GM19468 (cell line): ENCODE measurements around the gene RB1.

Experiments
- ATAC-seq: cut with Tn5 transposase; IDR thresholded peaks from one replicate; pipeline ENCODE4 v1.9.1; 2021; ENCODE audit warnings: mild to moderate bottlenecking, moderate library complexity, moderate number of reproducible peaks; ENCODE audit not compliant: unreplicated experiment; ENCODE audit errors: extremely low read depth

The RB1 gene

GRCh38 chr13:48488995-48489394 lies 185.4 kb downstream of the RB1 start:
- ATAC-seq, result no peak

- ATAC-seq, result no peak
Measured at GRCh38 chr13:48489666-48490065, 186.1 kb downstream of the RB1 start.

- ATAC-seq, result no peak
Measured at GRCh38 chr13:48490241-48490640, 186.7 kb downstream of the RB1 start.

GRCh38 chr13:48491423-48492095 lies 188.0 kb downstream of the RB1 start:
- ATAC-seq, result no peak

- ATAC-seq, result peak; percentile 9
Measured at GRCh38 chr13:48492096-48492440, 188.5 kb downstream of the RB1 start.

- peak; percentile 76 for ATAC-seq
Measured at GRCh38 chr13:48492470-48493065, 189.0 kb downstream of the RB1 start.

GRCh38 chr13:48493066-48493765 lies 189.7 kb downstream of the RB1 start:
- ATAC-seq, result no peak

- no peak for ATAC-seq
Measured at GRCh38 chr13:48493851-48494250, 190.3 kb downstream of the RB1 start.

- ATAC-seq, result no peak
Measured at GRCh38 chr13:48494874-48495273, 191.3 kb downstream of the RB1 start.

- ATAC-seq, result no peak
Measured at GRCh38 chr13:48496271-48497161, 193.0 kb downstream of the RB1 start.

- no peak for ATAC-seq
Measured at GRCh38 chr13:48497669-48498068, 194.1 kb downstream of the RB1 start.

GRCh38 chr13:48500652-48501197 lies 197.2 kb downstream of the RB1 start:
- ATAC-seq, result no peak

- ATAC-seq, result no peak
Measured at GRCh38 chr13:48501705-48502104, 198.2 kb downstream of the RB1 start.

- no peak for ATAC-seq
Measured at GRCh38 chr13:48502601-48503319, 199.2 kb downstream of the RB1 start.

GRCh38 chr13:48504606-48505005 lies 201.1 kb downstream of the RB1 start:
- no peak for ATAC-seq

- no peak for ATAC-seq
Measured at GRCh38 chr13:48505012-48505411, 201.5 kb downstream of the RB1 start.

- ATAC-seq, result no peak
Measured at GRCh38 chr13:48505597-48506091, 202.1 kb downstream of the RB1 start.

- no peak for ATAC-seq
Measured at GRCh38 chr13:48506092-48506701, 202.6 kb downstream of the RB1 start.

GRCh38 chr13:48507021-48507420 lies 203.5 kb downstream of the RB1 start:
- no peak for ATAC-seq
